Right cardiac atrium (tissue), 5 donors: ENCODE measurements around the gene KCNK7. TPM values are rescaled to one million over a fixed set of nuclear protein-coding genes. Genes with fewer than 3 reads are reported as not detected.

Experiments
- ATAC-seq, 2 donors: fragments of 200-7000 bp; cut with Tn5 transposase; one replicate each; pipeline versions ENCODE4 v1.8.0 to v1.9.1; 2020; ENCODE audit warnings: moderate library complexity in 2 of 2, mild to moderate bottlenecking in 1 of 2
- DNase-seq, 3 donors: peaks; one replicate each; pipeline ENCODE4 v3.0.0-alpha.2; 2020
- H3K27ac ChIP-seq: one replicate; pipeline ENCODE4 v1.5.1; 2013; ENCODE audit warnings: mild to moderate bottlenecking, low read length, control low read depth, moderate library complexity
- H3K27me3 ChIP-seq: one replicate; pipeline ENCODE4 v1.6.1; 2013; ENCODE audit not compliant: control insufficient read depth, insufficient read depth
- H3K4me1 ChIP-seq: one replicate; pipeline ENCODE4 v1.6.1; 2013; ENCODE audit warnings: low read length; ENCODE audit not compliant: control insufficient read depth, insufficient read depth
- H3K4me3 ChIP-seq: one replicate; pipeline ENCODE4 v1.5.1; 2013; ENCODE audit warnings: low read length, control low read depth
- H3K9me3 ChIP-seq: one replicate; pipeline ENCODE4 v1.6.1; 2013; ENCODE audit warnings: low read length; ENCODE audit not compliant: control insufficient read depth
- WGBS: extraction: QIAGEN DNeasy Blood & Tissue Kit; methylation state at CpG from one replicate; pipeline ENCODE4 v1.1.7; 2013; 5-methylcytosine and 5-hydroxymethylcytosine counted together
- intact Hi-C, 4 donors: fragments of 100-400 bp; cut with DNase I; formaldehyde crosslinking; loops; one replicate each; pipeline versions ENCODE4 v1.11.0 to v1.14.0; 2022 to 2023
- microRNA-seq, 2 donors: library from miRNA; unstranded; fragments of <30 nt; microRNA quantifications; one replicate each; pipeline ENCODE4 v1.2.0, GENCODE V29; 2020 to 2021
- polyA plus RNA-seq: library from polyadenylated mRNA; stranded (reverse); fragments of 200-250 nt; gene quantifications from one replicate; pipeline ENCODE4 v1.2.3, GENCODE V29; 2013
- total RNA-seq, 4 donors: library from RNA; stranded (reverse); fragmentation: NEBNext Ultra II Directional; extraction: Animal tissue kit (Norgen Biotek cat#: 25700); gene quantifications; one replicate each; pipeline ENCODE4 v1.2.1, GENCODE V29; 2021
- donor health status: healthy with polysubstance abuse.
- donor health status: DM: no; HTN: yes; CAD: no.
- donor health status: DM: no; HTN: no; CAD: no.
- donor health status: DM: no; HTN: yes; CAD: no; lungs with severe emphysema.
- donor health status: DM: yes; HTN: yes; CAD: no.

The KCNK7 gene
- total and polyA plus RNA-seq, 5 donors: 0.18 to 0.88 (median 0.31) TPM

DNA sequence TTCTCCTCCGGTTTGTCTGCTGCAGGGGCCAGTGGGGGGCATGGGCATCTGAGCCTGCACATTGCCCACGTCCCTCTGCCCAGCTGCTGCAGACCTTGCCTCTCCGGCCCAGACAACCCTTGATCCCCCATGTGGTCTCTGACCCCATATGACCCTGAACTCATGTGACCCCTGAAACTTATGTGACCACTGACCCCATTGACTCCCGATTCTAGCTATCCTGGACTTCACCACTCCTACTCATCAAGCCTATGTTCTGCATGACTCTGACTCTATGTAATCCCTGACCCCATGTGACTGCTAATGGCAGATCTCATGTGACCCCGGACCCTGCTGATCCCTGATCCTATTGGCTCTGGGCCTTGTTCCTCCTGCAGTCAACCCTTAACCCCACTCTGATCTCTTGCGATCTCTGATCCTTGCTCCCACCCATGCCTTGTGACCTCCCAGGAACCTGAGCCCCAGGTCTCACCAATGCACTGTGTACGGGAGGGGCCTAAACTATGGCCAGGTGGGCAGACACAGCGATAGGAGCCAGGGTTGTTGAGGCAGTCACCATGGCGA, 43.1 kb downstream of the KCNK7 start:
- DNase-seq (no peak), ATAC-seq (no peak)
- Histone ChIP-seq H3K27ac (no peak overlapping the region), H3K4me3 (no peak overlapping the region), H3K27me3 (no peaks in the 10 kb centered on the region), H3K9me3 (no peaks in the 10 kb centered on the region), H3K4me1 (no peaks in the 10 kb centered on the region)
- intact Hi-C loops: no loop called here
- 82% methylated on average over 9 of the region's 9 CpGs for WGBS

DNA sequence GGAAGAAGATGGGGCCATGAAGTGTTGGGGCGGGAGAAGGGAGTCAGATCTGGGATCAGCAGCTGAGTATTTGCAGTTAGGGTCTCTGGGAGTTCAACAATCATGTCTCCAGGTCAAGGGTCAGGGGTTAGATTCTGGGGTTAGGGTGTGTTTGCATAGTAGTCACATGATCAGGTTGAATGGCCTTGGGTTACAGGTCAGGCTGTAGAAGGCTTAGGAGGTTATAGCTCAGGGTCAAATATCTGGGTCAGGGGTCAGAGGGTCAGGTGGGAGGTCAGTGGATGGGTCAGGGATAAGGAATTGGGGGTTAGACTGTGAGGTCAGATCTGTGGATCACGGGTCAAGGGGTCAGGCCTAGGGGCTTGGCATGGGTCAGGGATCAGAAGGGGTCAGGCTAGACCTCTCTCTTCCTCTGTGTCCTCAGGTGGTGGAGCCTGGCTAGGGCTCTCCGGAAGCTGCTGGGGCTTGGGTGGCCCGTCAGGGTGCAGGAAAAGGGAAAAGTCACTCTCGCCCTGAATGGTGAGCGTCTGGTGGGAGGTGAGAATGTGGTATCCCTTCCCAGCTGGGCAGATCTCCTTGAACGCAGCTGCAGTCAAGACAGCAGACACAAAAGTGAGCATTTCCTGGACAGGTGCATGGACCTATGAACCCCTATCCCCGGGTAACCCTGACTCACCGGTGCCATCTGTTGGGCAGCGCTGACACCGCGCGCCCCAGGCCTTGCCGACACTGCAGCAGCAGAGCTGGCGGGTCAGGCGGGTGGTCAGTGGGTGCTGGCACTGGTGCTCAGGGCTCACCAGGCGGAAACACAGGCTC, 43.8 kb downstream of the KCNK7 start:
- H3K4me1 ChIP-seq: no peaks in the 10 kb centered on the region
- peak in 1 of 2 donors; percentile 19 for ATAC-seq
- WGBS: 68% methylated on average over 17 of the region's 17 CpGs

DNA sequence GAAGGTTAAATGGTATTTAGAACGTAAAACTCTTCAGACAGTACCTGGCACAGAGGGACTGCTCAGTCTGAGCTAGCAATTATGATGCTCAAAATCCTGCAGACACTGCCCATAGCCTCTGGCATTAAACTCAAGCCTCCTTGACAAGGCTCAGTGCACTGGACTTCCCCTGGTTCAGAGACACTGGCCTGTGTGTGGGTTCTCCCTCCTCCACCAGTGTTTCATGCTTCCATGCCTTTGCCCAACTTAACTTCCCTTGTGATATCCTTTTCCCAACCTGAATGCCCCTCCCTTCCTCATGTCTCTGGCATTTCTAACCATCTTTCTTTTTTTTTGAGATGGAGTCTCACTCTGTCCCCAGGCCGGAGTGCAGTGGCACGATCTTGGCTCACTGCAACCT, 46.5 kb downstream of the KCNK7 start:
- WGBS: 93% methylated on average over 3 of the region's 3 CpGs
- no peak for DNase-seq

More for the DNA sequence above, 43.8 kb downstream of the KCNK7 start:
- Histone ChIP-seq H3K27ac (no peak overlapping the region), H3K4me3 (no peak overlapping the region), H3K9me3 (no peaks in the 10 kb centered on the region), H3K27me3 (no peaks in the 10 kb centered on the region)
- intact Hi-C loops: no loop called here
- DNase-seq: peak; percentile 44 to 83 (median 80)

DNA sequence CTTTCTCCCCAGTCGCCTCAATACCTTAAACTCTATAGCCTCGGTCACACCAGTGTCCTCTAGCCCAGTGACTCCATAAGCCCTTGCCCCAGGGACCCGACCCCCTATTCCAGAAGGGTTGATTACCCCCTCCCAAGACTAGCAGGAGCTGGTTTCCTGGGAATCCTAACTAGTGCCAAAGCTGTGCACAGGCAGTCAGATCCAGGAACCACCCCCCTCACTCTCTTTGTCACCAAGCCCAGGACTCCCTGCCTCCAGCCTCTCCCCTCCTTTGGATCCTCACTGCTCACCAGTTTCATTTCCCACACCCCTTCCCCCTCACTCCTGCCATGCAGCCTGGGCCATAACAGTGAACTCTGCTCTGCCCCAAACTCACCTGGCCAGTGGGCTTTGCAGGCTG, 47.2 kb downstream of the KCNK7 start:
- Histone ChIP-seq H3K9me3 (no peaks in the 10 kb centered on the region), H3K27ac (no peak overlapping the region), H3K4me3 (no peak overlapping the region), H3K27me3 (no peaks in the 10 kb centered on the region), H3K4me1 (no peaks in the 10 kb centered on the region)
- DNase-seq: peak in 1 of 3 donors; percentile 26
- no peak for ATAC-seq
- WGBS: 90% methylated on average over 3 of the region's 3 CpGs
- intact Hi-C loops: loop anchor here in 2 of 4 donors (10.0 kb wide), 1 partner anchor 56 kb away; no protein-coding TSS in a partner anchor

More for the DNA sequence above, 46.5 kb downstream of the KCNK7 start:
- no peak overlapping the region for H3K27ac ChIP-seq
- no peaks in the 10 kb centered on the region for H3K9me3 ChIP-seq
- no peak overlapping the region for H3K4me3 ChIP-seq
- ATAC-seq: no peak
- no peaks in the 10 kb centered on the region for H3K4me1 ChIP-seq
- intact Hi-C loops: loop anchor here in 2 of 4 donors (10.0 kb wide), 1 partner anchor 56 kb away; no protein-coding TSS in a partner anchor
- no peaks in the 10 kb centered on the region for H3K27me3 ChIP-seq

DNA sequence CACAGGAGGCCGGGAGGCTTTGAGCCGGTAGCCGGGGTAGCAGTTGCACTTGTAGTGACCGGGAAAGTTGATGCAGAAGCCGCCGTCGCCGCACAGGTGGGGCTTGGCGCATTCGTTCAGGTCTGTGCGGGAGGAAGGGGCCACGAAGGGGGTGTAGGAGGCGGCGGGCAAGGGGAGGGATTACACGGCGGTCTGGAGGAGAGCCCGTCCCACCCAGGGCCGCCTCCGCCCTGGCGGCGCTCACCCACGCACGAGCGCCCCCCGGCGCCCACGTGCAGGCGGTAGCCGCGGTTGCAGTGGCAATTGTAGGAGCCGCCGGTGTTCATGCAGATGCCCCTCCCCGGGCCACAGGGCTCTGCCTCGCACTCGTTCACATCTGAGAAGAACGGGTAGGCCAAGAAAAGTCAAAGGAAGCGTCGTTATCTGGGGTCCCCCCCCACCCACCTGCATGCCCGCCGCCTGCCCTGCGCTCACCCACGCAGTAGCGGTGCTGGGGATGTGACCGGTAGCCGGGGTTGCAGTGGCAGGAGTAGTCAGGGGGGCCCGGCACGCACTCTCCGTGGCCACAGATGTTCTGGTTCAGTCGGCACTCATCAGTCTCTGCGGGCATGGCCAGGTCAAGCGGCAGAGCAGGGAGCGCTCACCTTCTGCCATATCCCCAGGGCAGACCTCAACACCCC, 48.0 kb downstream of the KCNK7 start:
- DNase-seq: peak in 2 of 3 donors; percentile 47 to 67
- Histone ChIP-seq H3K27ac (no peak overlapping the region), H3K27me3 (no peaks in the 10 kb centered on the region), H3K9me3 (no peaks in the 10 kb centered on the region), H3K4me1 (no peaks in the 10 kb centered on the region), H3K4me3 (no peak overlapping the region)
- ATAC-seq: no peak
- intact Hi-C loops: loop anchor here in 2 of 4 donors (10.0 kb wide), 1 partner anchor 57 kb away; no protein-coding TSS in a partner anchor
- 81% methylated on average over 52 of the region's 52 CpGs for WGBS

DNA sequence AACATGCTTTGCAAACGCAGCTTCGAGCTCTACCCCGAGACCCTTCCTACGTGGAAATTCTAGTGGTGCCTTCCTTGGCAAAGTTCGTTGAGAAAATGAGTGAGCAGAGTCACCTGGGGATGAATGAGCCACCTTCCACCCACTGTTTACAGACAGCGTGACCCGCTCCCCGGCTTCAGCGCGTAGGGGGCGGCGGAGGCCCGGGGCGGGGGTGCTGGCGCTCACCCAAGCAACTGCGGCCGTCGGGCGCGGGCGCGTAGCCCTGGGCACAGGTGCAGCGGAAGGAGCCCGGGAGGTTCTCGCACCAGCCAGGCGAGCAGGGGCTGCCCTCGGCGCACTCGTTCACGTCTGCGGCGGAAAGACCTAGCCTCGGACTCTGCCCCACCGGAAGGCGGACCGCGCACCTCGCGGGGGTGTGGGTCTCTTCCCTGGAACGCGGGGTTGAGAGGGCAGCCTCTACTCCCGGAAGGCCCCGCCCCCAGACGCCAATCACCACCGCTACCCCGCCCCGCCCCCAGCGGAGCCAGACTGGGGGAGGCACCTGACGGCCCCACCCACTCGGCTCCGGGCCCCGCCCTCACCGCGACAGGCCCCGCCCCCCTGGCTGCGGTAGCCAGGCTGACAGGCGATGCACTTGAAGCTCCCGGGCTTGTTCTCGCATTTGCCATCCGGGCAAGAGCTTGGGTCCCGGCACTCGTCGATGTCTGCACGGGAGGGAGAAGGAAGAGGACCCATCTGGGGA, 49.2 kb downstream of the KCNK7 start:
- intact Hi-C loops: loop anchor here in 2 of 4 donors (10.0 kb wide), 1 partner anchor 58 kb away; no protein-coding TSS in a partner anchor
- no peak overlapping the region for H3K4me3 ChIP-seq
- no peak overlapping the region for H3K27ac ChIP-seq
- no peaks in the 10 kb centered on the region for H3K9me3 ChIP-seq
- 47% methylated on average over 64 of the region's 64 CpGs for WGBS
- H3K4me1 ChIP-seq: no peaks in the 10 kb centered on the region
- H3K27me3 ChIP-seq: no peaks in the 10 kb centered on the region
- DNase-seq (peak; percentile 83 to 95 (median 92)), ATAC-seq (peak; percentile 79 to 83)

DNA sequence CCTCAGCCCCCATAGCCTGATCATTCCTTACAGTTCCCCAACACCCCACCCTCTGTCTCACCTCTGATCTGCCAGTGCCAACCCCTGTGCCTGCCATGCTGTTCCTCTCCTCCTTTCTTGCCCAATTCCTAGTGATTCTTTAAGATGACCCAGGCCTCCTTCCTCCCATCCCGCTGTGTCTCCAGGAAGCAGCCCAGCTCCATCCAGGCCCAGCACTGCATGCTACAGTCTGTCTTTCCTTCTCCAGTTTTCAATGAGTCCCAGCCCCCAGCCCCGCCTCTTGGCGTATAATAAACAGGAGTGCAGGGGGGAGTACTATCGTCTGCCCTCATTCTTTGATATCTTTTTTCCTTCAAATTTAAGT, 49.8 kb downstream of the KCNK7 start:
- no peak overlapping the region for H3K4me3 ChIP-seq
- 80% methylated on average over 4 of the region's 4 CpGs for WGBS
- DNase-seq (no peak), ATAC-seq (no peak)
- intact Hi-C loops: loop anchor here in 2 of 4 donors (10.0 kb wide), 1 partner anchor 59 kb away; no protein-coding TSS in a partner anchor
- no peaks in the 10 kb centered on the region for H3K27me3 ChIP-seq
- H3K4me1 ChIP-seq: peaks cover 3% of the 10 kb centered on the region
- no peaks in the 10 kb centered on the region for H3K9me3 ChIP-seq
- no peak overlapping the region for H3K27ac ChIP-seq

Small RNA genes within 50 kb of the gene (microRNA-seq; reads per million reads assigned to microRNA genes)
- gene MIR4690: 0 reads per million in 2 donors

Other genes starting within 250 kb of the KCNK7 start
- under 1 TPM in 3 of 4 donors, not detected in 1; 0.14 to 0.23 (median 0.15) TPM for gene TIGD3, start 241.0 kb downstream of the KCNK7 start, total RNA-seq
- 0.20 TPM for gene TIGD3, start 241.0 kb downstream of the KCNK7 start, polyA plus RNA-seq
- gene SLC25A45, start 213.2 kb downstream of the KCNK7 start, total RNA-seq: 1 to 10 TPM; 6.1 to 7.7 (median 7.4) TPM
- gene SLC25A45, start 213.2 kb downstream of the KCNK7 start, polyA plus RNA-seq: 5.5 TPM
- 10 to 100 TPM; 12.2 to 16.1 (median 12.9) TPM for gene FRMD8, start 209.2 kb downstream of the KCNK7 start, total RNA-seq
- 9.3 TPM for gene FRMD8, start 209.2 kb downstream of the KCNK7 start, polyA plus RNA-seq
- 100 to 1,000 TPM; 346 to 441 (median 427) TPM for gene NEAT1, start 173.0 kb downstream of the KCNK7 start, total RNA-seq
- 441 TPM for gene NEAT1, start 173.0 kb downstream of the KCNK7 start, polyA plus RNA-seq
- gene MALAT1, start 96.8 kb downstream of the KCNK7 start, total RNA-seq: 1,000 to 10,000 TPM; 3,773 to 5,353 (median 5,000) TPM
- gene MALAT1, start 96.8 kb downstream of the KCNK7 start, polyA plus RNA-seq: 1,948 TPM
- gene SCYL1, start 70.7 kb downstream of the KCNK7 start, total RNA-seq: 10 to 100 TPM; 59.9 to 65.2 (median 62.8) TPM
- 56.6 TPM for gene SCYL1, start 70.7 kb downstream of the KCNK7 start, polyA plus RNA-seq
- 100 to 1,000 TPM; 128 to 161 (median 140) TPM for gene LTBP3, start 37.4 kb downstream of the KCNK7 start, total RNA-seq
- gene LTBP3, start 37.4 kb downstream of the KCNK7 start, polyA plus RNA-seq: 60.2 TPM
- gene ZNRD2, start 25.3 kb downstream of the KCNK7 start, total RNA-seq: 10 to 100 TPM; 32.6 to 35.3 (median 34.9) TPM
- 56.8 TPM for gene ZNRD2, start 25.3 kb downstream of the KCNK7 start, polyA plus RNA-seq
- 10 to 100 TPM; 40.5 to 46.6 (median 45.9) TPM for gene FAM89B, start 23.3 kb downstream of the KCNK7 start, total RNA-seq
- gene FAM89B, start 23.3 kb downstream of the KCNK7 start, polyA plus RNA-seq: 43.0 TPM
- gene EHBP1L1, start 19.7 kb downstream of the KCNK7 start, total RNA-seq: 10 to 100 TPM; 43.9 to 80.2 (median 48.2) TPM
- gene EHBP1L1, start 19.7 kb downstream of the KCNK7 start, polyA plus RNA-seq: 35.7 TPM
- gene MAP3K11, start 18.4 kb upstream of the KCNK7 start, total RNA-seq: 10 to 100 TPM; 35.0 to 41.2 (median 38.1) TPM
- gene MAP3K11, start 18.4 kb upstream of the KCNK7 start, polyA plus RNA-seq: 30.8 TPM
- gene PCNX3, start 20.0 kb upstream of the KCNK7 start, total RNA-seq: 10 to 100 TPM; 13.4 to 17.2 (median 14.8) TPM
- 10.2 TPM for gene PCNX3, start 20.0 kb upstream of the KCNK7 start, polyA plus RNA-seq
- 10 to 100 TPM; 22.4 to 27.4 (median 26.2) TPM for gene SIPA1, start 42.3 kb upstream of the KCNK7 start, total RNA-seq
- gene SIPA1, start 42.3 kb upstream of the KCNK7 start, polyA plus RNA-seq: 19.3 TPM
- gene RELA, start 67.1 kb upstream of the KCNK7 start, total RNA-seq: 10 to 100 TPM; 40.1 to 54.6 (median 40.9) TPM
- gene RELA, start 67.1 kb upstream of the KCNK7 start, polyA plus RNA-seq: 30.6 TPM
- gene KAT5, start 116.5 kb upstream of the KCNK7 start, total RNA-seq: 10 to 100 TPM; 49.0 to 57.2 (median 54.0) TPM
- gene KAT5, start 116.5 kb upstream of the KCNK7 start, polyA plus RNA-seq: 49.1 TPM
- 10 to 100 TPM; 68.1 to 94.4 (median 76.4) TPM for gene RNASEH2C, start 125.0 kb upstream of the KCNK7 start, total RNA-seq
- 158 TPM for gene RNASEH2C, start 125.0 kb upstream of the KCNK7 start, polyA plus RNA-seq
- 10 to 100 TPM in 1 of 4 donors, 1 to 10 TPM in 3; 9.0 to 14.1 (median 9.1) TPM for gene AP5B1, start 185.2 kb upstream of the KCNK7 start, total RNA-seq
- gene AP5B1, start 185.2 kb upstream of the KCNK7 start, polyA plus RNA-seq: 6.6 TPM
- not detected for gene OVOL1, start 191.3 kb upstream of the KCNK7 start, total RNA-seq
- gene OVOL1, start 191.3 kb upstream of the KCNK7 start, polyA plus RNA-seq: not detected
- gene SNX32, start 238.2 kb upstream of the KCNK7 start, total RNA-seq: under 1 TPM in 3 of 4 donors, not detected in 1; 0.20 to 0.88 (median 0.48) TPM
- gene SNX32, start 238.2 kb upstream of the KCNK7 start, polyA plus RNA-seq: 0.20 TPM